ENCODE measurements around the gene HNRNPLL.

Gene HNRNPLL

DNA sequence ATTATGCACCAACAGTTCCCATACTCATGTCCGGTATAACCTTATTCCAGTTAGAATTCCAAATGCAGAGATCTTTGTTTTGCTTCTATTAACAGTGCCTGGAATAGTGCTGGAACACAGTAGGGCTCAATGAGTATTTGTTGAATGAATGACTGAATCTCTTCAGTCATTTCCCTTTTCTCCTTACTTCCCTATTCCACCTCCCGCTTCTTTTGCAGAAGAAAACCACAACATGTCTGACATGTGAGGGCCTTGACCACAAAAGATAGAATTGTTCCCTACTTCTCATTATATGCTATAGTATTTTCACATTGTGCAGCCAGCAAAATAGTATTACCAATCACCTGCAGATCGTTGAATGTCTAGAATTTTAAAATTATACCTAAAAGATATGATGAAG, 19.5 kb upstream of the HNRNPLL start:
- Histone ChIP-seq H3K4me3 (no peak overlapping the region), H3K9ac (ENCODE audit: insufficient read length) (no peak overlapping the region), H3K36me3 (ENCODE audit: insufficient read depth, low read length) (no peaks in the 10 kb centered on the region), H3K9me3 (ENCODE audit: low read depth, low read length) (no peaks in the 10 kb centered on the region), H3K27ac (no peak overlapping the region)
- DNase-seq (ENCODE audit: low read depth, low spot score), result no peak
- TF ChIP-seq EZH2 (IDR thresholded peaks at IDR 0.05) (no peak), POLR2AphosphoS5 (IDR thresholded peaks at IDR 0.05; ENCODE audit: borderline replicate concordance, low read depth, low read length) (no peak), FOXP2 (optimal IDR thresholded peaks at IDR 0.05; ENCODE audit: control extremely low read depth, extremely low read length, insufficient read depth) (no peak)

- no peaks in the 10 kb centered on the region for H3K9me3 ChIP-seq (ENCODE audit: low read depth, low read length)
- H3K9ac ChIP-seq (ENCODE audit: insufficient read length), result no peak overlapping the region
- no peaks in the 10 kb centered on the region for H3K36me3 ChIP-seq (ENCODE audit: insufficient read depth, low read length)
- TF ChIP-seq FOXP2 (optimal IDR thresholded peaks at IDR 0.05; ENCODE audit: control extremely low read depth, extremely low read length, insufficient read depth) (no peak), EZH2 (IDR thresholded peaks at IDR 0.05) (no peak), POLR2AphosphoS5 (IDR thresholded peaks at IDR 0.05; ENCODE audit: borderline replicate concordance, low read depth, low read length) (no peak)
- no peak overlapping the region for H3K27ac ChIP-seq
- H3K4me3 ChIP-seq, result no peak overlapping the region
- DNase-seq (ENCODE audit: low read depth, low spot score), result no peak
Observed at GRCh38 chr2:38621018-38621417, 18.3 kb upstream of the HNRNPLL start.

GRCh38 chr2:38620282-38620977, 17.7 kb upstream of the HNRNPLL start:
- Histone ChIP-seq H3K9me3 (ENCODE audit: low read depth, low read length) (no peaks in the 10 kb centered on the region), H3K4me3 (no peak overlapping the region), H3K9ac (ENCODE audit: insufficient read length) (no peak overlapping the region), H3K27ac (no peak overlapping the region), H3K36me3 (ENCODE audit: insufficient read depth, low read length) (no peaks in the 10 kb centered on the region)
- DNase-seq (ENCODE audit: low read depth, low spot score), result no peak
- TF ChIP-seq EZH2 (IDR thresholded peaks at IDR 0.05) (no peak), FOXP2 (optimal IDR thresholded peaks at IDR 0.05; ENCODE audit: control extremely low read depth, extremely low read length, insufficient read depth) (no peak), POLR2AphosphoS5 (IDR thresholded peaks at IDR 0.05; ENCODE audit: borderline replicate concordance, low read depth, low read length) (no peak)

DNA sequence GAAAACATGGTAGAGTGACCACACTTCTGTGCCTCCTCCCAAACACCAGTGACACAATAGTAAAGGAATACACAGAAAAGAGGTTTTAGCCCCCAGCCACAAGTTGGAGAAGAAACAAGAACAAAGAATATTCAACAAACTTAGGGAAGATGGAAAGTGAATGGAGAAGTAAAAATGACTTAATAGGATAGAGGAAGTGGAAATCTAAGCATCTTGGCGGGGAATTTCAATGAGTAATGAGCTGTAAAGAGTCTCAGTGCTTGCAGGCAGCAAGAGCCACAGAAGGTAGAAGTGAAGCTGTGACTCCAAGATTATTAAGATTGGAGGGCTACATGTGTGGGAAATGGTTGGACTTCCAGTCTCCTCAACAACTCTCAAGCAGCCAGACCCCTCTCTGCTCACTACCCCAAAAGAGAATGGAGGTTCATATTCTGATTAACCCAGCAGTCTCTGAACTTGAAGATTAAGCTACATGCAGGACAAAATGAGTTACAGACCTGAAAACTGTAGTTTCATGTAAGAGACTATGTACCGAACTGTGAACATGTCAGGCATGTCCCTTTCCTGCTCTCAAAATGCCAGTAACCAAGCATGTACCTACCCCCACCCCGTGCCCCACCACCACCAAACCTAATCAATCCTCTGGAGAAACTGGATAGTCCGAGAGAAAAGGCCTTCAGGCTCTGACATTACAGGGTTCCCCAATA, 16.9 kb upstream of the HNRNPLL start:
- H3K4me3 ChIP-seq, result no peak overlapping the region
- TF ChIP-seq EZH2 (IDR thresholded peaks at IDR 0.05) (no peak), FOXP2 (optimal IDR thresholded peaks at IDR 0.05; ENCODE audit: control extremely low read depth, extremely low read length, insufficient read depth) (no peak), POLR2AphosphoS5 (IDR thresholded peaks at IDR 0.05; ENCODE audit: borderline replicate concordance, low read depth, low read length) (no peak)
- H3K9me3 ChIP-seq (ENCODE audit: low read depth, low read length), result no peaks in the 10 kb centered on the region
- no peak for DNase-seq (ENCODE audit: low read depth, low spot score)
- no peak overlapping the region for H3K27ac ChIP-seq
- no peak overlapping the region for H3K9ac ChIP-seq (ENCODE audit: insufficient read length)
- no peaks in the 10 kb centered on the region for H3K36me3 ChIP-seq (ENCODE audit: insufficient read depth, low read length)

- Histone ChIP-seq H3K9me3 (ENCODE audit: low read depth, low read length) (no peaks in the 10 kb centered on the region), H3K9ac (ENCODE audit: insufficient read length) (no peak overlapping the region), H3K27ac (no peak overlapping the region), H3K4me3 (no peak overlapping the region), H3K36me3 (ENCODE audit: insufficient read depth, low read length) (no peaks in the 10 kb centered on the region)
- no peak for TF ChIP-seq EZH2 (IDR thresholded peaks at IDR 0.05)
- TF ChIP-seq FOXP2 (optimal IDR thresholded peaks at IDR 0.05; ENCODE audit: control extremely low read depth, extremely low read length, insufficient read depth), result no peak
- TF ChIP-seq POLR2AphosphoS5 (IDR thresholded peaks at IDR 0.05; ENCODE audit: borderline replicate concordance, low read depth, low read length), result no peak
- DNase-seq (ENCODE audit: low read depth, low spot score), result no peak
Observed at GRCh38 chr2:38617301-38617700, 14.6 kb upstream of the HNRNPLL start.

GRCh38 chr2:38615237-38615636, 12.5 kb upstream of the HNRNPLL start:
- no peak for DNase-seq (ENCODE audit: low read depth, low spot score)
- Histone ChIP-seq H3K9ac (ENCODE audit: insufficient read length) (no peak overlapping the region), H3K36me3 (ENCODE audit: insufficient read depth, low read length) (no peaks in the 10 kb centered on the region), H3K27ac (no peak overlapping the region), H3K9me3 (ENCODE audit: low read depth, low read length) (no peaks in the 10 kb centered on the region), H3K4me3 (no peak overlapping the region)
- no peak for TF ChIP-seq EZH2 (IDR thresholded peaks at IDR 0.05)
- TF ChIP-seq FOXP2 (optimal IDR thresholded peaks at IDR 0.05; ENCODE audit: control extremely low read depth, extremely low read length, insufficient read depth), result no peak
- no peak for TF ChIP-seq POLR2AphosphoS5 (IDR thresholded peaks at IDR 0.05; ENCODE audit: borderline replicate concordance, low read depth, low read length)

GRCh38 chr2:38613849-38614213, 11.1 kb upstream of the HNRNPLL start:
- H3K9me3 ChIP-seq (ENCODE audit: low read depth, low read length), result no peaks in the 10 kb centered on the region
- H3K36me3 ChIP-seq (ENCODE audit: insufficient read depth, low read length), result no peaks in the 10 kb centered on the region
- no peak overlapping the region for H3K27ac ChIP-seq
- no peak overlapping the region for H3K9ac ChIP-seq (ENCODE audit: insufficient read length)
- no peak overlapping the region for H3K4me3 ChIP-seq
- no peak for DNase-seq (ENCODE audit: low read depth, low spot score)
- TF ChIP-seq FOXP2 (optimal IDR thresholded peaks at IDR 0.05; ENCODE audit: control extremely low read depth, extremely low read length, insufficient read depth) (no peak), EZH2 (IDR thresholded peaks at IDR 0.05) (no peak), POLR2AphosphoS5 (IDR thresholded peaks at IDR 0.05; ENCODE audit: borderline replicate concordance, low read depth, low read length) (no peak)

DNA sequence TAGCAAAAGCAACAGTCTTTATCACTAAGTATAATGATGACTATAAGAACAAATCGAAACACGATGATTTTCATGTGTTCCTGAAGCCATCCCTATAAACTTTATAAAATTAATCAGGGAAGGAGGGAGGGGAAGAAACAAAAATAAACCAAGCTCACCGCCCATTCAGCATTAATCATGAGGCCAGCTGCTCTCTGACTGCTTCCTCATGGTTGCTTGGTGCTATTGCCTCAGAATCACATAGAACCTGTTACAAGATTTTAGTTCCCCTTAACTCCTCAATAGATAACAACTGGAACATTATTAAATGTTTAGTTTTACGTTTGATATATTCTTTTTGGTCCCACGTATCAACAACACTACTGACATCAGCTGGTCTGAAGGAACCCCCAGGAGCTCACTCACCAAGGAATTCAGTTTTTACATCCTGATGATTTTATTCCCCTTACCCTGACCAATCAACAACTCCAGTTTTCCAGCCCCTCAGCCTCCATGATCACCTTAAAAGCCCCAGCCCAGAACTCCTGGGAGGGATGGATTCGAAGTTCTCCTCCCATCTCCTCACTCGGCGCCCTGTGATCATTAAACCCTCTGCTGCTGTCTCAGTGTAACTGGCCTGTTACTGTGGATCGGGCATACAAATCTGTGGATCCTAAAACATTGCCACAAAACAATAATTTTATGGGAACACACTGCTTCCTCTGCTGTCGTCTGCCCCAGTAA, 10.6 kb upstream of the HNRNPLL start:
- no peak for TF ChIP-seq POLR2AphosphoS5 (IDR thresholded peaks at IDR 0.05; ENCODE audit: borderline replicate concordance, low read depth, low read length)
- no peak for TF ChIP-seq EZH2 (IDR thresholded peaks at IDR 0.05)
- no peak for TF ChIP-seq FOXP2 (optimal IDR thresholded peaks at IDR 0.05; ENCODE audit: control extremely low read depth, extremely low read length, insufficient read depth)
- no peaks in the 10 kb centered on the region for H3K9me3 ChIP-seq (ENCODE audit: low read depth, low read length)
- H3K27ac ChIP-seq, result no peak overlapping the region
- H3K36me3 ChIP-seq (ENCODE audit: insufficient read depth, low read length), result no peaks in the 10 kb centered on the region
- DNase-seq (ENCODE audit: low read depth, low spot score), result no peak
- no peak overlapping the region for H3K4me3 ChIP-seq
- no peak overlapping the region for H3K9ac ChIP-seq (ENCODE audit: insufficient read length)

All from SK-N-MC (cell line).